K562 (cell line): ENCODE measurements around the gene SOBP. TPM values are rescaled to one million over a fixed set of nuclear protein-coding genes. Genes with fewer than 3 reads are reported as not detected.

Source experiments
- ATAC-seq: fragments of 200-7000 bp; cut with Tn5 transposase; 3 replicates; pipeline ENCODE4 v1.9.1; 2020; ENCODE audit warnings: moderate library complexity
- BruUV-seq: library from RNA; stranded (reverse); fragments of 400-500 nt; replicated peaks from 2 replicates; lab custom pipeline; 2021; lab: Mats Ljungman, UMichigan
- CTCF ChIA-PET: fragments of 300-600 bp; formaldehyde crosslinking; extraction: SDS; loops from one replicate; lab custom pipeline; 2021; ENCODE audit warnings: low intra/inter-chr PET ratio; lab: Yijun Ruan, JAX
- POLR2A ChIA-PET: fragments of 300-600, 350-650 bp; sonication (Branson Sonifier 250); formaldehyde crosslinking; extraction: SDS; loops from one replicate; lab custom pipeline; 2021; ENCODE audit warnings: antibody characterized with exemption, inconsistent platforms; lab: Yijun Ruan, JAX
- DNase-seq, 4 experiments: peaks; one replicate each; pipeline versions ENCODE4 v3.0.0 to v3.0.0-alpha.2; 2011 to 2018; ENCODE audit warnings: low spot score in 3 of 4, mixed read lengths in 3 of 4; ENCODE audit errors: extremely low read depth in 1 of 4
- FAIRE-seq: peaks from 2 replicates; lab custom pipeline; 2011; peaks lifted over from hg19 to GRCh38; lab: Jason Lieb, UNC
- H2AFZ ChIP-seq: 2 replicates; pipeline ENCODE4 v1.6.0; 2011; ENCODE audit warnings: low read depth, low read length, control low read depth, inconsistent platforms
- H3K27ac ChIP-seq: fragments of 200-600 bp; 3 replicates; pipeline ENCODE4 v1.8.0; 2011; ENCODE audit warnings: low read depth, mild to moderate bottlenecking, control low read depth, inconsistent platforms, low read length, moderate library complexity, mixed read lengths; ENCODE audit errors: extremely low read depth
- H3K27me3 ChIP-seq, 2 experiments: fragments of 300-600 bp in 1 of 2; 2 replicates in 1 of 2; 3 replicates in 1 of 2; pipeline versions ENCODE4 v1.6.0 to v1.8.0; 2011; ENCODE audit warnings: inconsistent platforms in 2 of 2, low read length in 2 of 2, mild to moderate bottlenecking in 1 of 2, mixed read lengths in 1 of 2, moderate library complexity in 1 of 2; ENCODE audit not compliant: control insufficient read depth in 2 of 2, insufficient read depth in 2 of 2
- H3K36me3 ChIP-seq: fragments of 300-600 bp; 3 replicates; pipeline ENCODE4 v1.8.0; 2011; ENCODE audit warnings: mild to moderate bottlenecking, low read length, inconsistent platforms; ENCODE audit not compliant: control insufficient read depth, insufficient read depth
- H3K4me1 ChIP-seq, 2 experiments: fragments of 200-600 bp in 1 of 2; replicated peaks in 1 of 2; 2 replicates in 1 of 2; 3 replicates in 1 of 2; pipeline versions ENCODE4 v1.5.1 to v1.8.0; 2011; ENCODE audit warnings: inconsistent platforms in 2 of 2, low read length in 2 of 2, mild to moderate bottlenecking in 1 of 2, mixed read lengths in 1 of 2, moderate library complexity in 1 of 2; ENCODE audit not compliant: control insufficient read depth in 2 of 2, insufficient read depth in 2 of 2
- H3K4me2 ChIP-seq: 2 replicates; pipeline ENCODE4 v1.6.1; 2011; ENCODE audit warnings: low read length, control low read depth, inconsistent platforms, mixed read lengths; ENCODE audit not compliant: insufficient read depth
- H3K4me3 ChIP-seq: fragments of 200-600 bp; sonication (generic), shearing (Covaris generic); 2 replicates; pipeline ENCODE4 v1.5.1; 2016; ENCODE audit warnings: control low read depth, inconsistent platforms
- H3K79me2 ChIP-seq: fragments of 200-600 bp; 3 replicates; pipeline ENCODE4 v1.8.0; 2011; ENCODE audit warnings: low read length, inconsistent platforms; ENCODE audit not compliant: control insufficient read depth, insufficient read depth
- H3K9ac ChIP-seq, 2 experiments: 2 replicates each; pipeline versions ENCODE4 v1.6.0 to v1.6.1; 2011; ENCODE audit warnings: low read depth in 2 of 2, low read length in 2 of 2, control low read depth in 1 of 2, inconsistent platforms in 1 of 2, mild to moderate bottlenecking in 1 of 2, mixed read lengths in 1 of 2; ENCODE audit not compliant: insufficient read depth in 1 of 2
- H3K9me1 ChIP-seq: one replicate; pipeline ENCODE4 v1.6.0; 2011; ENCODE audit warnings: inconsistent platforms, mild to moderate bottlenecking, low read length, moderate library complexity; ENCODE audit not compliant: control insufficient read depth, insufficient read depth
- H3K9me3 ChIP-seq: replicated peaks from 2 replicates; pipeline ENCODE4 v1.5.1; 2011; ENCODE audit warnings: low read depth, low read length, inconsistent platforms; ENCODE audit not compliant: control insufficient read depth, insufficient read depth
- H4K20me1 ChIP-seq: replicated peaks from 2 replicates; pipeline ENCODE4 v1.6.1; 2011; ENCODE audit warnings: low read length, inconsistent platforms, mixed read lengths; ENCODE audit not compliant: control insufficient read depth, insufficient read depth
- ASH1L ChIP-seq: fragments of 450-650 bp; IDR thresholded peaks from 2 replicates; pipeline ENCODE4 v1.6.1; 2018; ENCODE audit warnings: borderline replicate concordance, mild to moderate bottlenecking, low read depth; ENCODE audit not compliant: partially characterized antibody
- ELF2 ChIP-seq: fragments of 250-450 bp; sonication (Bioruptor Pico); IDR thresholded peaks from 2 replicates; pipeline ENCODE4 v1.5.0; 2021; ENCODE audit warnings: mild to moderate bottlenecking
- MAFG ChIP-seq: fragments of 450-650 bp; conservative IDR thresholded peaks from 2 replicates; pipeline ENCODE4 v1.6.1; 2016; ENCODE audit warnings: missing genetic modification characterization, missing compliant biosample characterization
- MIER1 ChIP-seq: fragments of 450-650 bp; IDR thresholded peaks from 2 replicates; pipeline ENCODE4 v1.6.1; 2016; ENCODE audit warnings: antibody characterized with exemption, mild to moderate bottlenecking, low read depth
- NR4A1 ChIP-seq, 2 experiments: fragments of 250-450 bp in 1 of 2; fragments of 450-650 bp in 1 of 2; sonication (Bioruptor Pico) in 1 of 2; IDR thresholded peaks; 2 replicates each; pipeline versions ENCODE4 v1.4.0 to v1.6.1; 2016 to 2020; ENCODE audit warnings: mild to moderate bottlenecking in 2 of 2, missing compliant biosample characterization in 1 of 2, missing genetic modification characterization in 1 of 2, moderate library complexity in 1 of 2
- SRSF9 ChIP-seq: fragments of 200-400 bp; formaldehyde crosslinking; IDR thresholded peaks from 2 replicates; pipeline ENCODE4 v1.6.1; 2017; ENCODE audit warnings: low read depth, low read length, borderline replicate concordance
- TOE1 ChIP-seq, 2 experiments: fragments of 450-650 bp in 1 of 2; sonication (generic) in 1 of 2; formaldehyde crosslinking in 1 of 2; IDR thresholded peaks; 2 replicates each; pipeline versions ENCODE4 v1.7.1 to v1.8.0; 2016 to 2022; ENCODE audit warnings: borderline replicate concordance in 2 of 2, mild to moderate bottlenecking in 2 of 2, antibody characterized with exemption in 1 of 2, inconsistent platforms in 1 of 2, low read depth in 1 of 2, missing genetic modification reagents in 1 of 2, moderate library complexity in 1 of 2
- YY1 ChIP-seq, 3 experiments: IDR thresholded peaks; 2 replicates each; pipeline ENCODE4 v1.6.1; 2011; ENCODE audit warnings: low read length in 2 of 3, mild to moderate bottlenecking in 2 of 3, moderate library complexity in 2 of 3, borderline replicate concordance in 1 of 3, control low read depth in 1 of 3, low read depth in 1 of 3; ENCODE audit not compliant: insufficient read depth in 3 of 3, insufficient replicate concordance in 2 of 3, control insufficient read depth in 1 of 3, insufficient read length in 1 of 3; ENCODE audit errors: extremely low read depth in 1 of 3
- ZNF41 ChIP-seq: fragments of 250-450 bp; sonication (Bioruptor Pico); conservative IDR thresholded peaks from 2 replicates; pipeline ENCODE4 v1.4.0; 2020; ENCODE audit warnings: mild to moderate bottlenecking
- ZNF436 ChIP-seq: fragments of 250-450, 450-650 bp; sonication (Bioruptor Pico); formaldehyde crosslinking; IDR thresholded peaks from 2 replicates; pipeline ENCODE4 v1.7.0; 2020; ENCODE audit warnings: mild to moderate bottlenecking
- ZSCAN32 ChIP-seq: fragments of 450-650 bp; formaldehyde crosslinking; IDR thresholded peaks from 2 replicates; pipeline ENCODE4 v1.4.0; 2020; ENCODE audit warnings: mild to moderate bottlenecking, moderate library complexity
- WGBS: fragments of 100-300 bp; shearing (Covaris generic); methylation state at CpG from one replicate; pipeline ENCODE4 v1.1.6; 2016; ENCODE audit warnings: low coverage, mixed read lengths; ENCODE audit not compliant: insufficient coverage; ENCODE audit errors: missing lambda C conversion rate; 5-methylcytosine and 5-hydroxymethylcytosine counted together
- in situ Hi-C: fragments of 300-500 bp; cut with MboI; formaldehyde crosslinking; loops from 4 replicates; pipeline ENCODE4 v1.15.0; 2018; ENCODE audit warnings: inconsistent platforms, mixed read lengths
- intact Hi-C: fragments of 100-400 bp; cut with micrococcal nuclease; formaldehyde crosslinking; loops from 2 replicates; pipeline ENCODE4 v1.14.2; 2022
- polyA plus RNA-seq, 8 experiments: library from polyadenylated mRNA; depleted of rRNA in 4 of 8; stranded (reverse) in 5 of 8; unstranded in 3 of 8; fragments of >200 nt; fragmentation: Nextera tagmentation in 2 of 8; fragmentation: Illumina TruSeq in 1 of 8; extraction: Ambion mirVana in 2 of 8; extraction: Trizol in 1 of 8; gene quantifications; 2 replicates each; pipeline versions ENCODE4 v1.2.1 to v1.2.3, GENCODE V29; 2011 to 2014; ENCODE audit warnings: inconsistent platforms in 1 of 8, missing spikeins in 1 of 8
- total RNA-seq, 7 experiments: library from RNA; depleted of rRNA in 6 of 7; stranded (reverse); fragments of >200 nt in 6 of 7; fragmentation: Illumina TruSeq in 2 of 7; extraction: Trizol in 2 of 7; gene quantifications; 2 replicates each; pipeline versions ENCODE4 v1.2.1 to v1.2.3, GENCODE V29; 2011 to 2021; ENCODE audit warnings: low replicate concordance in 1 of 7
- TF ChIP-seq, protein P1 (sequence below): fragments of 250-450 bp; sonication (Bioruptor Pico); IDR thresholded peaks from 2 replicates; pipeline ENCODE4 v1.8.0; 2021; ENCODE audit warnings: borderline replicate concordance, mild to moderate bottlenecking, moderate library complexity; ENCODE audit not compliant: poor library complexity, severe bottlenecking
- TF ChIP-seq, protein P2 (sequence below): fragments of 250-450 bp; sonication (Bioruptor Pico); IDR thresholded peaks from 2 replicates; pipeline ENCODE4 v1.9.0; 2021; ENCODE audit warnings: mild to moderate bottlenecking

SOBP gene
- total and polyA plus RNA-seq, 9 of the 15 experiments (the other 6 are each of a cell fraction or from before 2014, with no cell fraction given) = 0.16 TPM; not detected in 8

DNA sequence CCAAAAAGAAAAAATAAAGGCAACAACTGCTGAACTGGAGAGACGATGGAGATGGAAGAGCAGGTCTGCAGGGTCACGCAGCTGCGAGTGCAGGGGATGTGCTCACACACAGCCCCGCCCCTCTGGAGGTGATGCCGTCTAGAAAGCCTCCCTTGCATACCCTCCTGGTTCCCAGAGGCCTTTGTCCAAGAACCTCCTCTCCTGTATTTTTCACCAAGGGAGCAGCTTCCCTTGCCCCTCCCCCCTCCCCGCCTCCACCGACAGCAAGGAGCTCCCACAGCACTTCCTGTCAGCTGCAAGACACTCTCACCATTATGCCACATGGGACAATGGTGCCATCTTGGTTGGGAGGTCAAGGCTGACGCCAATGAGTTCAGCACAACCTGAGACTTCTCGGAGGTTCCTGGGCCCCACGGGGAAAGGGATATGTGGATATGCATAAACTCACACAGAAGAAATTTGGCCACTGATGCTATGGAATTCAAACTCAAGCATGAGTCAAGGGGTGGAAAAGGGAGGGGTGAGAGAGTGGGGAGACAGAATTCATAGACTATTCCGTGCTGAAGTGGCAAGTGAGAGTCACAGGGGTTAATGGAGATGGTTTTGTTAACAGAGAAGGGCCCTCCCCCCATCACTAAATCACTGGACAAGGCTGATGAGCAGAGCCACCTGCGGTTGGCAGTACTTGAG lies 201.3 kb downstream of the SOBP start:
- DNase-seq (no peak), ATAC-seq (no peak), FAIRE-seq (no peak)
- Histone ChIP-seq H3K9ac (no peak overlapping the region), H3K27ac (no peak overlapping the region), H3K27me3 (peaks cover 10 to 40% of the 10 kb centered on the region in 2 experiments; a peak in 3 of 5 replicates), H3K4me2 (no peak overlapping the region), H3K9me1 (no peaks in the 10 kb centered on the region), H3K9me3 (no peaks in the 10 kb centered on the region), H3K36me3 (no peaks in the 10 kb centered on the region), H4K20me1 (no peaks in the 10 kb centered on the region; the same call in 1 of the 2 replicates), H3K4me1 (no peaks in the 10 kb centered on the region; a peak in 1 of 5 replicates), H2AFZ (no peak overlapping the region), H3K4me3 (no peak overlapping the region), H3K79me2 (no peaks in the 10 kb centered on the region)
- 0% methylated on average over 11 of the region's 12 CpGs for WGBS
- no TSS peak for BruUV-seq
- in situ Hi-C loops (no loop called here), intact Hi-C loops (no loop called here)
- CTCF ChIA-PET = interaction anchor here (0.7 kb wide), 1 partner anchor 12 kb away, joined by 3 read pairs; no protein-coding TSS in a partner anchor
- TF ChIP-seq ZSCAN32 (no peak), TOE1 (IDR thresholded peaks at IDR 0.05; ENCODE audit: borderline replicate concordance) (no peak), TOE1 (CRISPR knock-in tag; IDR thresholded peaks at IDR 0.05; ENCODE audit: borderline replicate concordance, low read depth) (no peak), ZNF41 (CRISPR knock-in tag) (no peak), MIER1 (no peak), NR4A1 (CRISPR knock-in tag; IDR thresholded peaks at IDR 0.05) (no peak), NR4A1 (tag; IDR thresholded peaks at IDR 0.05) (no peak), ZNF436 (CRISPR knock-in tag) (no peak), YY1 (IDR thresholded peaks at IDR 0.05; ENCODE audit: borderline replicate concordance in 1 of 3, control insufficient read depth in 1 of 3, extremely low read depth in 1 of 3, insufficient read depth in 3 of 3, insufficient read length in 1 of 3, insufficient replicate concordance in 2 of 3, low read depth in 1 of 3, low read length in 2 of 3) (no peak), SRSF9 (no peak), ELF2 (no peak), MAFG (no peak), ASH1L (no peak)
- TF ChIP-seq, protein P1, sequence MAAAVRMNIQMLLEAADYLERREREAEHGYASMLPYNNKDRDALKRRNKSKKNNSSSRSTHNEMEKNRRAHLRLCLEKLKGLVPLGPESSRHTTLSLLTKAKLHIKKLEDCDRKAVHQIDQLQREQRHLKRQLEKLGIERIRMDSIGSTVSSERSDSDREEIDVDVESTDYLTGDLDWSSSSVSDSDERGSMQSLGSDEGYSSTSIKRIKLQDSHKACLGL (CRISPR knock-in tag) = no peak
- TF ChIP-seq, protein P2, sequence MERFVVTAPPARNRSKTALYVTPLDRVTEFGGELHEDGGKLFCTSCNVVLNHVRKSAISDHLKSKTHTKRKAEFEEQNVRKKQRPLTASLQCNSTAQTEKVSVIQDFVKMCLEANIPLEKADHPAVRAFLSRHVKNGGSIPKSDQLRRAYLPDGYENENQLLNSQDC (CRISPR knock-in tag) = no peak
- POLR2A ChIA-PET = interaction anchor here (1.0 kb wide), 1 partner anchor 38 kb away, joined by 3 read pairs; no protein-coding TSS in a partner anchor
